ENCODE measurements around the gene PDE6D. TPM values are rescaled to one million over a fixed set of nuclear protein-coding genes. Genes with fewer than 3 reads are reported as not detected.

PDE6D gene
- polyA plus RNA-seq, 3 donors, result 28.4 to 54.6 (median 50.5) TPM

DNA sequence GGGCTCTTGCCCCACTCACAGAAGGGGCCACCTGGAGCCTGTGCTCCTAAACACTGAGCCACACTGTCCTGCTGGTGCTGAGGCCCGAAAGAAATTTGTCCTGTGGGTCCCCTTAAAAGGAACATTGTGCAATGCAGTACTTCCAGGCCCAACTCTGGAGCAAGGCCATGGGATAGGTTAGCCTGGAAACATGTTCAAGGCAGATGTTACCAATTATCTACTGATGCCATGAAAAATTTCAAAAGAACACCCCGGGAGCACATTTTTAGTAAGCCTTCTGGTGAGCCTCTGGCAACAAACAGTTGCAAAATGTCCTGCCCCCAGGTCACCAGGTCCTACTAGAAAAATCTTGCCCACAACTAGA lies 85.1 kb downstream of the PDE6D start:
- Mint-ChIP-seq H3K9me3 (no peaks in the 10 kb centered on the region), H3K36me3 (no peaks in the 10 kb centered on the region), H3K4me1 (peaks cover 11% of the 10 kb centered on the region), H3K4me3 (no peak overlapping the region), H3K27me3 (ENCODE audit: low read depth in 3 of 3) (peaks cover 0 to 2% (median 0%) of the 10 kb centered on the region in 3 donors), H3K27ac (no peak overlapping the region)
- no peak overlapping the region for H3K4me2 ChIP-seq (replicated peaks; ENCODE audit: extremely low read depth, low read length, poor library complexity, severe bottlenecking)
- no peak overlapping the region for H3K4me3 ChIP-seq (replicated peaks in 1 of 3; ENCODE audit: low read depth in 2 of 3, low read length in 3 of 3)
- no peak for DNase-seq
- no peak overlapping the region for H3K9ac ChIP-seq (ENCODE audit: insufficient read depth, low read length, poor library complexity, severe bottlenecking)
- TF ChIP-seq, protein P1, sequence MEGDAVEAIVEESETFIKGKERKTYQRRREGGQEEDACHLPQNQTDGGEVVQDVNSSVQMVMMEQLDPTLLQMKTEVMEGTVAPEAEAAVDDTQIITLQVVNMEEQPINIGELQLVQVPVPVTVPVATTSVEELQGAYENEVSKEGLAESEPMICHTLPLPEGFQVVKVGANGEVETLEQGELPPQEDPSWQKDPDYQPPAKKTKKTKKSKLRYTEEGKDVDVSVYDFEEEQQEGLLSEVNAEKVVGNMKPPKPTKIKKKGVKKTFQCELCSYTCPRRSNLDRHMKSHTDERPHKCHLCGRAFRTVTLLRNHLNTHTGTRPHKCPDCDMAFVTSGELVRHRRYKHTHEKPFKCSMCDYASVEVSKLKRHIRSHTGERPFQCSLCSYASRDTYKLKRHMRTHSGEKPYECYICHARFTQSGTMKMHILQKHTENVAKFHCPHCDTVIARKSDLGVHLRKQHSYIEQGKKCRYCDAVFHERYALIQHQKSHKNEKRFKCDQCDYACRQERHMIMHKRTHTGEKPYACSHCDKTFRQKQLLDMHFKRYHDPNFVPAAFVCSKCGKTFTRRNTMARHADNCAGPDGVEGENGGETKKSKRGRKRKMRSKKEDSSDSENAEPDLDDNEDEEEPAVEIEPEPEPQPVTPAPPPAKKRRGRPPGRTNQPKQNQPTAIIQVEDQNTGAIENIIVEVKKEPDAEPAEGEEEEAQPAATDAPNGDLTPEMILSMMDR (IDR thresholded peaks at IDR 0.05), result no peak
- H3K4me1 ChIP-seq (ENCODE audit: control insufficient read depth in 1 of 2, insufficient read depth in 2 of 2, low read length in 2 of 2), result peaks cover 8 to 9% of the 10 kb centered on the region in 2 donors
- H3K9me3 ChIP-seq (replicated peaks in 1 of 2; ENCODE audit: control insufficient read depth in 1 of 2, insufficient read depth in 1 of 2, low read length in 2 of 2), result no peaks in the 10 kb centered on the region
- H2AFZ ChIP-seq (ENCODE audit: insufficient read depth, low read depth, low read length, poor library complexity, severe bottlenecking), result no peak overlapping the region
- H3K79me2 ChIP-seq (ENCODE audit: insufficient read depth, low read length), result no peaks in the 10 kb centered on the region
- intact Hi-C loops (cut with micrococcal nuclease), result no loop called here
- no peak overlapping the region for H3K27ac ChIP-seq (ENCODE audit: low read depth in 1 of 2, low read length in 2 of 2)
- H4K20me1 ChIP-seq (ENCODE audit: insufficient read depth, low read length), result no peaks in the 10 kb centered on the region
- H3K36me3 ChIP-seq (replicated peaks in 1 of 2; ENCODE audit: control insufficient read depth in 1 of 2, insufficient read depth in 2 of 2, low read length in 2 of 2), result no peaks in the 10 kb centered on the region
- 67% methylated on average over 2 of the region's 2 CpGs for WGBS (ENCODE audit: insufficient coverage)
- H3K27me3 ChIP-seq (ENCODE audit: control insufficient read depth in 2 of 2, insufficient read depth in 2 of 2, low read length in 2 of 2), result no peaks in the 10 kb centered on the region

DNA sequence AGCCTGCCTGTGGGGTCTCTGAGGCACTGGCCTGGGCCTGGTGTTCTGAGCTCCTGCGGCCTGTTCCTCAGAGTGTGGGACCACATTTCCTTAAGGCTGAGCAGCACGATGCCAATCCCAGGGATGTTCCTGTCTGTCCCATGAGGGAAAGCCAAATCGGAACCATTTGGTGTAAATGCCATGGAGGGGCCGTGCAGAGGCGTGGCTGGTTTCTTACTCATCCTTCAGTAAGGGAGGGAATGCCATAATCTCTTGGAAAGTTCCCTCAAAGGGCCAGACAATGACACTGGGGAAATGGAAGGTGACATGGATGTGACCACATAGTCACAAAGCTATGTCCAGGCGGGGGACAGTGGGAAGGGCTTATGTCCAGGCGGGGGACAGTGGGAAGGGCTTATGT lies 87.1 kb downstream of the PDE6D start:
- no peaks in the 10 kb centered on the region for H3K36me3 Mint-ChIP-seq
- intact Hi-C loops (cut with micrococcal nuclease), result no loop called here
- peaks cover 0 to 6% (median 2%) of the 10 kb centered on the region in 3 donors for H3K27me3 Mint-ChIP-seq (ENCODE audit: low read depth in 3 of 3)
- H3K27ac ChIP-seq (ENCODE audit: low read depth in 1 of 2, low read length in 2 of 2), result no peak overlapping the region
- no peak for DNase-seq
- H3K4me1 ChIP-seq (ENCODE audit: control insufficient read depth in 1 of 2, insufficient read depth in 2 of 2, low read length in 2 of 2), result peaks cover 8 to 9% of the 10 kb centered on the region in 2 donors
- H3K27ac Mint-ChIP-seq, result peak overlapping the region in 1 of 7 donors; percentile 67
- H3K9ac ChIP-seq (ENCODE audit: insufficient read depth, low read length, poor library complexity, severe bottlenecking), result no peak overlapping the region
- H3K4me2 ChIP-seq (replicated peaks; ENCODE audit: extremely low read depth, low read length, poor library complexity, severe bottlenecking), result no peak overlapping the region
- no peaks in the 10 kb centered on the region for H3K9me3 ChIP-seq (replicated peaks in 1 of 2; ENCODE audit: control insufficient read depth in 1 of 2, insufficient read depth in 1 of 2, low read length in 2 of 2)
- H3K36me3 ChIP-seq (replicated peaks in 1 of 2; ENCODE audit: control insufficient read depth in 1 of 2, insufficient read depth in 2 of 2, low read length in 2 of 2), result no peaks in the 10 kb centered on the region
- TF ChIP-seq, protein P1 (IDR thresholded peaks at IDR 0.05), result no peak
- H3K4me3 Mint-ChIP-seq, result no peak overlapping the region
- no peaks in the 10 kb centered on the region for H3K9me3 Mint-ChIP-seq
- 88% methylated on average over 7 of the region's 7 CpGs for WGBS (ENCODE audit: insufficient coverage)
- no peak overlapping the region for H2AFZ ChIP-seq (ENCODE audit: insufficient read depth, low read depth, low read length, poor library complexity, severe bottlenecking)
- no peaks in the 10 kb centered on the region for H3K27me3 ChIP-seq (ENCODE audit: control insufficient read depth in 2 of 2, insufficient read depth in 2 of 2, low read length in 2 of 2)
- H4K20me1 ChIP-seq (ENCODE audit: insufficient read depth, low read length), result no peaks in the 10 kb centered on the region
- no peaks in the 10 kb centered on the region for H3K79me2 ChIP-seq (ENCODE audit: insufficient read depth, low read length)
- peaks cover 11% of the 10 kb centered on the region for H3K4me1 Mint-ChIP-seq
- no peak overlapping the region for H3K4me3 ChIP-seq (replicated peaks in 1 of 3; ENCODE audit: low read depth in 2 of 3, low read length in 3 of 3)
